Measurements from ENCODE around the gene UBE2E2. TPM values are rescaled to one million over a fixed set of nuclear protein-coding genes. Genes with fewer than 3 reads are reported as not detected.
"Not testable (repeated sequence)": the region's sequence is repeated elsewhere in the genome, so short reads cannot be mapped to it uniquely, and the experiment has no call there.

The UBE2E2 gene
- total RNA-seq, 2 donors from 2014 or later, result 6.4 to 9.6 TPM

DNA sequence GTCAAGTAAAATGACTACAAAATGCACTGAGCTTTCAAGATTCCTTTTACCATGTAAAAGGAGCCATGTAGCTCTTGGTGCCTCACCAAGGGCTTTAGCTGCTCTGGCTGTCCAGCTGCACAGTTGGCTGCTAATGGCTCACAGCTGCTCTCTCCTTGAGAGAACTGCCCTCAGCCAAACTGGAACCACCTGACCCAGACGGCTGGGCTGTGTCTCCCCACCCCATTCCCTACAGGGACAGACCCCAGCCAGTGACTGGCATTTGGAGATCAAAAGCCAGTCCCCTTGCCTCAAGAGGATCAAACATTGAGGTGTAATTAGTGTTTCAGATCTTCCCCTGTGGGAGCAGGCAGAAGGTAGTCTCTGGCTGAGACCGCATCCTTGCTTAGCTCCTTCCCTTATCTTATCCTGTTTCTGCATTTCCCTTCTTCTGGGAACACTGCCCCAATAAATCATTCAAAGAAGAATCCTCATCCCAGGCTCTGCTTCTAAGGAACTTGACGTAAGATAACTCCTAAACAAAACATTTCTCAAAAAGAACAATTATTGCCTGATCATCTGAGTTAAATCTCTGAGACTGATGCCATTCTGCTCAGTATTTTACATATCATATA, 28.6 kb upstream of the UBE2E2 start:
- Mint-ChIP-seq H3K4me3 (no peak overlapping the region), H3K4me1 (ENCODE audit: low read depth in 2 of 2) (no peaks in the 10 kb centered on the region), H3K9me3 (peaks cover 7% of the 10 kb centered on the region)

DNA sequence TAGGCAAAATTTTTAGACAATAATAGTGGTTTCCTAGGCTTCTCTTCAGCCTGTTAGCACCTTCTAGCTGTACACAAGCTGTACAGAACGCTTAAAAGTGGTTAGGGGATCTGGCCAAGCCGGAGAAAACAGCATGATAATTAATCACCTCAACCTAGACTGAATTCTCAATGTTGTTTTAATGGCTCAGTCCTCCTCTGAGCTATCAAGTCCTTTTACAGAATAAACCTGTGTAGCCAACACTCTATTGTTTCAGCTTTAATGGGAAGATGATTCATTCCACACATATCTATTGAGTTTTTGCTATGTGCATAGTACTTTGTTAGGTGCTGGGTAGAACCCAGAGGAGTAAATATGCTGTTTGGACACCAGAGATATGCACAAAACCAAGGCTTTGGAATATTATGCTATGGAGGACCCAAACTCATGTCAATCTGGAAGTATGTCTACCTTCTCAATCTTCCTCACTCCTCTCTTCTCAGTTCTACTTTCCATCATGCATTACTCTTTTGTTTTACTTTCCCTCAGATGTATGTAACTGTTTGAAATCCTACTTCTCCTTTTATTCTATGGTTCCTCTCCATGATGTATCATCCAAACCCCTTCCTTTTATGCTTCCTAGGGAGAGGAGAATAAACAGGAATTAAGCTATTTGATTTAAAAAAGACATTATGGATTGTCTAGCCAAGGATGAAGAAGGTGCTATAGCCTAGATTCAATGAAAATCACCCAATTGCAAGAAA, 27.6 kb upstream of the UBE2E2 start:
- DNase-seq (ENCODE audit: low spot score) (no peak), ATAC-seq (no peak)
- Mint-ChIP-seq H3K36me3 (peaks cover 4% of the 10 kb centered on the region), H3K4me1 (ENCODE audit: low read depth in 2 of 2) (no peaks in the 10 kb centered on the region), H3K27ac (no peak overlapping the region), H3K27me3 (peaks cover 6 to 7% of the 10 kb centered on the region in 2 donors), H3K4me3 (no peak overlapping the region), H3K9me3 (peaks cover 3% of the 10 kb centered on the region)

More for the DNA sequence above, 28.6 kb upstream of the UBE2E2 start:
- DNase-seq (ENCODE audit: low spot score) (no peak), ATAC-seq (no peak)
- H3K27ac Mint-ChIP-seq, result no peak overlapping the region
- peaks cover 13 to 15% of the 10 kb centered on the region in 2 donors for H3K27me3 Mint-ChIP-seq
- peaks cover 4% of the 10 kb centered on the region for H3K36me3 Mint-ChIP-seq

DNA sequence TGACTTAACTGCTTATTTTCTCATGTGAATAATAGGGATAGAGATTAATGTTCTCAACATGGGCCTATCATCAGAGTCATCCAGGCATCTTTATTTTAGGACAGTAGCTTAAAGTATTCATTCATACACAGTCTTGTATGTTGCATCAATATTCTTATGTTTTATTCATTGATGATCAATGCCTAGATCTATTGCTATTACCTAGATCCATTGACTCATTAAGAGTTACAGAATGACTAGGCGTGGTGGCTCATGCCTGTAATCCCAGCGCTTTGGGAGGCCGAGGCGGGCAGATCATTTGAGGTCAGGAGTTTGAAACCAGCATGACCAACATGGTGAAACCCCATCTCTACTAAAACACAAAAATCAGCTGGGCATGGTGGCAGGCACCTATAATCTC, 26.3 kb upstream of the UBE2E2 start:
- ATAC-seq; H3K4me1 Mint-ChIP-seq (ENCODE audit: low read depth in 2 of 2); H3K27ac Mint-ChIP-seq; H3K4me3 Mint-ChIP-seq; H3K9me3 Mint-ChIP-seq; DNase-seq (ENCODE audit: low spot score); H3K27me3 Mint-ChIP-seq; H3K36me3 Mint-ChIP-seq: not testable (repeated sequence)

DNA sequence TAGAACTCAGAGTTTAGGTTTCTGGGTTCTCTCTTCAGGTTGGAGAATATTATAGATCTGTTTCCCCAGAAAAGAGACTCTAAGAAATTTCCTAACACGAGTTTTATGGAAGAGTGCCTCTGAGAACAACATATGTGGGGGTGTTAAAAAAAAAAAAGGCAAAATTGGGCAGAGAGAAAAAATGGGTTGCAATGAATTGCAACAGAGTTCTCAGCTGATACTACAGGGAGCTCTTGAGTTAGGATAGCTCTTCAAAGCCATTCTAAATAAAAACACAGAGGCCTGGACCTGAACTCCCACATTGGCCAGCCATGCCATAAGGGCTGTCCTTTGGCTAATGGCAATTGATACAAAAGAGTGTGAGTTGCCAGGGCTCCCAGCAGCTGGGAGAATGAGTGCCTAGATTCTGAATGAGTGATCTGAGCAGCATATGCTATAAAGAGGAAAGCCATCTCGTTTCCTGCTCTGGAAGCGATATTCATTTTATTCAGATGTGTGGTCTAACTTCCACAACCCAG, 20.1 kb upstream of the UBE2E2 start:
- DNase-seq (ENCODE audit: low spot score) (no peak), ATAC-seq (no peak)
- Mint-ChIP-seq H3K9me3 (no peaks in the 10 kb centered on the region), H3K36me3 (no peaks in the 10 kb centered on the region), H3K4me1 (ENCODE audit: low read depth in 2 of 2) (no peaks in the 10 kb centered on the region), H3K4me3 (no peak overlapping the region), H3K27me3 (no peaks in the 10 kb centered on the region), H3K27ac (no peak overlapping the region)

DNA sequence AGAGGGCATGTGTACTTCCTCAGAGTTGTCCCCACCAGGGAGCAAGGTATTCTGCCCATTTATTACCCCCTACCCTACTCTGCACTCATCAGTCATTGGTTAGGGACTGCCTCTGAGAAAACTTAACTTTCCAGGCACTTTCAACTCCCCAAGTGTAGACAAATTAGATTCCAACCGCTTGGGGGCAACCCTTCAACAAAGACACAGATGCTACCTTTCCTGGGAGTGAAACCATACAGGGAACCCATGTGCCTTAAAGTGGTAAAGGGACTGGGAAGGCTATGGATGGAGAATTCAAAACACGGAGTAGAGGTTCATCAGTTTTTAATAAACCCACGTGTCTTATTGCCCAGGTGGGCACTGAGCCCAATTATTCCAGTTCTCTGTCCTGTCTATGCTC, 19.4 kb upstream of the UBE2E2 start:
- no peak for ATAC-seq
- Mint-ChIP-seq H3K4me1 (ENCODE audit: low read depth in 2 of 2) (no peaks in the 10 kb centered on the region), H3K4me3 (no peak overlapping the region), H3K9me3 (no peaks in the 10 kb centered on the region), H3K27me3 (no peaks in the 10 kb centered on the region), H3K27ac (no peak overlapping the region), H3K36me3 (no peaks in the 10 kb centered on the region)
- DNase-seq (ENCODE audit: low spot score), result no peak

DNA sequence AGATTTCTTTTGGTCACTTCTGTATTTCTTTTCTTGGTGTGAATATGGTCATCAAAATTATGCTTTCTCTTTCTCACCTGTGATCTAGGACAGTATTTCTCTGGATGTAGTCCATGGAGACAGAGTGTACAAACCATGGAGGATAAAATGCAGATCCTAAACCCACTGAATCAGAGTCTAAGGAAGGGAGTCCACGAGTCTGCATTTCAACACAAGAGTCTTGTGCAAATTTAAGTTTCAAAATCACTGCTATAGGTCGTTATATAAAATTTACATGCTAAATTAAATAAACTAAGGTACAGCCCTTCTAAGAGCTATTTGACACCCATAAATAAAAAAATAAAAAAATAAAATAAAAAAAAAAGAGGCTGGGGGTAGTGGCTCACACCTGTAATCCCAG, 17.3 kb upstream of the UBE2E2 start:
- DNase-seq (ENCODE audit: low spot score) (no peak), ATAC-seq (no peak)
- Mint-ChIP-seq H3K36me3 (no peaks in the 10 kb centered on the region), H3K4me1 (ENCODE audit: low read depth in 2 of 2) (no peaks in the 10 kb centered on the region), H3K4me3 (no peak overlapping the region), H3K27ac (no peak overlapping the region), H3K27me3 (peaks cover 0 to 3% of the 10 kb centered on the region in 2 donors), H3K9me3 (no peaks in the 10 kb centered on the region)

DNA sequence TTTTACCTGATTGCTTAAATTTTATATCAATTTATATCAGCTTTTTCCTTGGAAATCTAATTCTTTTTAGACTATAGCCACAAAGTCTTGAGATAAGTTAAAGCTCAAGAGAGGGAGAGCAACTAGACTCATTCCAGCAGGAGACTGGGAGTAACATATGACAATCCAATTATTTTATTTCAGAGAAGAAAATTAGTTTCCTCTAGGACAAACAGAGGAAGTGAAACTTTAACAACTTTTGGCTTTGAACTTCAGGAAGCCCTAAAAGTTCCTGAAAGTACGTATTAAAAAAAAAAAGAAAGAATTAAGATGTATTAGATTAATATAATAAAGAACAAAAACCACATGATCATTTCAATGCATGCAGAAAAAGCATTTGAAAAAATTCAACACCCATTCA, 13.9 kb upstream of the UBE2E2 start:
- Mint-ChIP-seq H3K4me3 (no peak overlapping the region), H3K4me1 (ENCODE audit: low read depth in 2 of 2) (no peaks in the 10 kb centered on the region), H3K27me3 (peaks cover 3 to 6% of the 10 kb centered on the region in 2 donors), H3K27ac (no peak overlapping the region), H3K9me3 (no peaks in the 10 kb centered on the region), H3K36me3 (no peaks in the 10 kb centered on the region)
- ATAC-seq, result no peak
- DNase-seq (ENCODE audit: low spot score), result no peak

DNA sequence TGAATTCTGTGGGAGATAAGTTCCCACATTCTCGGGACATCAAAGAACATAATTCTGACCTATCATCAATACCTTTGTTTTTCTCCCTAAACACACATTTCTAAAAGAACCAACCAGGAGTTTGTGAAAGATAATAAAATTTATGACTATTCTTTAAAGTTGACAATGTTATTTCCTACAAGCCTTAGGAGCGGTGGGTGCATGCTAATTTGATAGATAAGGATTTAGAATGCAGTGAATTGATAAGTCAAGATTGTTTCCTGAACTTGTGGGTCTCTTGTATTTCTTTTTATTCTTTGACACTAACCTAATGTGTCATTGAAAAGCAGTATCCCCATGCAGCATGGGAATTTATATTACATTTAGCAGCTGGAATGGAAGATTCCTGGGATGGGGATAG, 10.3 kb upstream of the UBE2E2 start:
- Mint-ChIP-seq H3K36me3 (no peaks in the 10 kb centered on the region), H3K4me3 (no peak overlapping the region)

DNA sequence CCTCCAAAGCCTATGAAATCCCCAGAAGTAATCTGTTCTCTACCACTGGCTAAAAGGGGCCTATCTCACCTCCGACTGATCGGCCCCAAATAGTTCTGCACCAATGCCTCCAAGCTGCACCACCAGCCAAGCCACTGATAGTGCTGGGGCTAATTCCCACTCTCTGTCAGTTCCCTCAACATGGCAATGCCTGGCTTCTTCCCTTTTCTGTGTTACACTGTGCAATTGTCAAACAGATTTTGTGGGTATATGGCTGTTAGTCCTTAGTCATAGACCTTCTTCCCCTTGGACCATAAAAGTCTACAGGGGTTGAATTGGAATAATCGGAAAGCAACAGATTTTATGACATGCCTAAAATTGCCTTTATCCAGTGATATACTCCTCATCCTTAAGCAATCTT, 9.3 kb upstream of the UBE2E2 start:
- no peaks in the 10 kb centered on the region for H3K36me3 Mint-ChIP-seq
- H3K27me3 Mint-ChIP-seq, result peaks cover 12% of the 10 kb centered on the region in 2 donors
- H3K9me3 Mint-ChIP-seq, result no peaks in the 10 kb centered on the region
- no peak for ATAC-seq
- no peak overlapping the region for H3K4me3 Mint-ChIP-seq
- H3K4me1 Mint-ChIP-seq (ENCODE audit: low read depth in 2 of 2), result no peaks in the 10 kb centered on the region
- no peak overlapping the region for H3K27ac Mint-ChIP-seq
- no peak for DNase-seq (ENCODE audit: low spot score)

More for the DNA sequence above, 10.3 kb upstream of the UBE2E2 start:
- Mint-ChIP-seq H3K27ac (no peak overlapping the region), H3K4me1 (ENCODE audit: low read depth in 2 of 2) (no peaks in the 10 kb centered on the region), H3K9me3 (no peaks in the 10 kb centered on the region), H3K27me3 (peaks cover 12% of the 10 kb centered on the region in 2 donors)
- no peak for ATAC-seq
- no peak for DNase-seq (ENCODE audit: low spot score)

DNA sequence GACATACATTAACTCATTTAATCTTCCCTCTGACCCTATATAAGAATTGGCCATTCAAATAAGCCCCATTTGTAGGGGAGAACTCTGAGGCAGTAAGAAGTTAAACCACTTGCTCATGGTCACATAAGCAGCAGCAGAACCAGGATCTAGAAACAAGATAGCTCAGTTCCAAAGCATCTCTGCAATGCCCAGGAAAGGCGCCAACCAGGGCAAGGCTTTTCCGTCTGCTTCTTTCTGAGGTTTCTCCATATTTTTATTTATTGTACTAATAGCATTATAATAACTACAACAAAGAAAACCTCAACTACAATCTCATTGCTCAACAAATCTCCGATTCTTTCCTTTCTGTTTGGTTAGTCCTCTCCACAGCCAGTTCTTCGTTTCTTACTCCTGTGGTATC, 4.3 kb upstream of the UBE2E2 start:
- DNase-seq (ENCODE audit: low spot score) (no peak), ATAC-seq (no peak)
- Mint-ChIP-seq H3K27me3 (peaks cover 19 to 25% of the 10 kb centered on the region in 2 donors), H3K9me3 (no peaks in the 10 kb centered on the region), H3K4me3 (no peak overlapping the region), H3K4me1 (ENCODE audit: low read depth in 2 of 2) (peaks cover 10 to 15% of the 10 kb centered on the region in 2 donors), H3K36me3 (peaks cover 4% of the 10 kb centered on the region), H3K27ac (no peak overlapping the region)

DNA sequence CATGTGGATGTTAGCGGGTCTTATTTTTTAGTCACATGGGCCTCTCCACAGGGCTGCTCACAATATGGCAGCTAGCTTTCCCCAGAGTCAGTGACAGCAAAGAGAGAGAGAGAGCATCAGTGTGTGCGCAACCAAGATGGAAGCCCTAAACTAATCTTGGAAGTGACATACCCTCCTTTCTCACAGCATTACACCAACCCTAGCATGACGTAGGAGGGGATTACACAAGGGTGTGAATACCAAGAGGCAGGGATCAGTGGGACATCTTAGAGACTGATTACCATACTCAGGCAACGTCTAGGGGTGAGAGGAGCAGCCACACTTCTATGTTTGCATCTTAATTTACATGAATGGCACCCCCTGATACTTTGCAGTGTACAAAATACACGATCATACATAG, 3.5 kb upstream of the UBE2E2 start:
- H3K27ac Mint-ChIP-seq, result no peak overlapping the region
- H3K9me3 Mint-ChIP-seq, result no peaks in the 10 kb centered on the region
- DNase-seq (ENCODE audit: low spot score), result no peak
- peaks cover 10% of the 10 kb centered on the region for H3K36me3 Mint-ChIP-seq
- ATAC-seq, result no peak
- H3K4me1 Mint-ChIP-seq (ENCODE audit: low read depth in 2 of 2), result peaks cover 18 to 23% of the 10 kb centered on the region in 2 donors
- peaks cover 27 to 31% of the 10 kb centered on the region in 2 donors for H3K27me3 Mint-ChIP-seq
- H3K4me3 Mint-ChIP-seq, result no peak overlapping the region

DNA sequence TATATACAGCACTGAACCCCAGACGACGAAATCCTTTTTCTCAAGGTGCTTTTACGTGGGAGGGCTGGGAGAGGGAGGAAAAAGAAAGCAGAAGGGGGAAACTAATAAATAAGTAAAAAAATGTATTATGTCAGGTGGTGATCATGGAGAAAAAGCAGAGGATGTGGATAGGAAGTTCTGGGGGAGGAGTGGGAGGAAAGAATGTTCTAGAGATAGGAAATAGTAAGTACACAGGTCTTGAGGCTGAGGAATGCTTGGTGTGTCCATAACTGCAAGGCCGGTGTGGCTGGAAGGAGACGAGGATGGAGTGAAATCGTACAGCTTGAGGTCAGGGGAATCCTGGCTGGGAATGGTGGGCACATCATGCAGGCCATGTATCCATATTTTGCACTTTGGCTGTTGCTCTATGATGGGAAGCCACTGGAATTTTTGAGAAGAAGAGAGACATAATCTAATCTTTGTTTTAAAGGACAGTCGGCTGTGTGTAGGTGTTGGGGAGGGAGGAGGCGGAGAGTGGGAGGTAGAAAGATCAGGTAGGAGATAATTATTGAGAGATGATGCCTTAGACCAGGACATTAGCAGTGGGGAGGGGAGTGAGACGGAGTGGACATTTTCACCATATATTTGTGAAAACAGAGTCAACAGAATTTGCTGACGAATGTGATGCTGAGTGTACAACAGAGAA, 1.8 kb upstream of the UBE2E2 start:
- Mint-ChIP-seq H3K27ac (no peak overlapping the region), H3K4me1 (ENCODE audit: low read depth in 2 of 2) (peaks cover 18 to 23% of the 10 kb centered on the region in 2 donors), H3K27me3 (peaks cover 23 to 32% of the 10 kb centered on the region in 2 donors)

DNA sequence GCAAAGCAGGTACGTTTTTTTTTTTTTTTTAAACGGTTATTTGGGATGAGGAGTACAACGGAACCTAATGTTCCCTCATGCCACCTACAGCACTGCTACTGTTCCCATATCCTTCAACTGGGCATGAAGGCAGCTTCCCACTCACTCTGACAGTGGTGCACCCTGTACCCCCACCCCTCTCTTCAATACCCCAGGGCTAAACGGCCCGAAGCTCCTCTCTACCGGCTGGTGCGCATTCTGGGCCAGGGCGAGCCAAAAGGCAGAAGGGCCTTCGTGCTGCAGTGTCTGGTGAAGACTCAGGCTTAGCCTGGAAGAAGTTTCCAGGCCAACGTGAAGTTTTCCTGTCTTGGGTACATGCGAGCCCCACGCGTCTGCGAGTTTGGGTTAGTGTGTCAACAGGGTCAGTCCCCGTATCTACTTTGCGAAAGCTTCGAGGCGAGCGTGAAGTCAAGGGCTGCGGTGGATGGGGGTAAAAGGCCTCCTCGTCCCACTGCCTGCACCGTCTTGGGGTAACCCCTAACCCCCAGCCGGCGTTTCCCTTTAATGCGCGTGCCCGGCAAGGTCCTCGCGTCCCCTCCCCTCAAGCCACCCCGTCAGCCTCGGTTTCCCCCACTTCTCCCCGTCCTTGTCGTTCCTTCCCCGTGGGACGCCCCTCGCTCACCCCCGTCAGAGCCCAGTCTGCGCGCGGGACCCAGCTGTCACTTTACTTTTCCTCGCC, 765 bp upstream of the UBE2E2 start:
- ATAC-seq (peak; percentile 47 to 63), DNase-seq (ENCODE audit: low spot score) (no peak)
- H3K9me3 Mint-ChIP-seq, result no peaks in the 10 kb centered on the region
- H3K36me3 Mint-ChIP-seq, result peaks cover 10% of the 10 kb centered on the region
- no peak overlapping the region for H3K27ac Mint-ChIP-seq
- H3K4me3 Mint-ChIP-seq, result peak overlapping the region; percentile 73
- peaks cover 30 to 37% of the 10 kb centered on the region in 2 donors for H3K27me3 Mint-ChIP-seq
- H3K4me1 Mint-ChIP-seq (ENCODE audit: low read depth in 2 of 2), result peaks cover 18 to 23% of the 10 kb centered on the region in 2 donors

More for the DNA sequence above, 1.8 kb upstream of the UBE2E2 start:
- ATAC-seq (no peak), DNase-seq (ENCODE audit: low spot score) (no peak)
- no peaks in the 10 kb centered on the region for H3K9me3 Mint-ChIP-seq
- peaks cover 10% of the 10 kb centered on the region for H3K36me3 Mint-ChIP-seq
- H3K4me3 Mint-ChIP-seq, result peak overlapping the region; percentile 73

Measured in natural killer cell treated with Interleukin-12 subunit alpha and Interleukin-12 subunit beta and Interleukin-15 and Interleukin-18, amount 100 ng/mL, for 72 hours (primary cell).